Heart left ventricle (tissue), 16 donors: Measurements from ENCODE around the gene CYP2D6. TPM values are rescaled to one million over a fixed set of nuclear protein-coding genes. Genes with fewer than 3 reads are reported as not detected.

ENCODE experiments used
- ATAC-seq, 4 donors: fragments of 200-7000 bp; cut with Tn5 transposase; one replicate each; pipeline ENCODE4 v1.9.1; 2020 to 2022; ENCODE audit warnings: moderate library complexity in 4 of 4, mild to moderate bottlenecking in 3 of 4, moderate number of reproducible peaks in 1 of 4
- DNase-seq, 5 donors: peaks; one replicate each; pipeline ENCODE4 v3.0.0-alpha.2; 2020
- H3K27ac ChIP-seq, 12 donors: fragments of 200-600 bp; sonication (generic) in 4 of 12; one replicate each; pipeline versions ENCODE4 v1.5.0 to v1.8.0; 2016 to 2022; ENCODE audit warnings: mild to moderate bottlenecking in 2 of 12
- H3K27me3 ChIP-seq, 9 donors: fragments of 200-600 bp; sonication (generic) in 2 of 9; one replicate each; pipeline versions ENCODE4 v1.5.1 to v1.8.0; 2016 to 2022; ENCODE audit warnings: mild to moderate bottlenecking in 3 of 9
- H3K36me3 ChIP-seq, 9 donors: fragments of 200-600 bp; sonication (generic) in 2 of 9; one replicate each; pipeline versions ENCODE4 v1.5.0 to v1.8.0; 2018 to 2022; ENCODE audit warnings: mild to moderate bottlenecking in 2 of 9
- H3K4me1 ChIP-seq, 12 donors: fragments of 200-600 bp; sonication (generic) in 4 of 12; one replicate each; pipeline versions ENCODE4 v1.5.0 to v1.8.0; 2016 to 2022; ENCODE audit warnings: mild to moderate bottlenecking in 3 of 12
- H3K4me3 ChIP-seq, 12 donors: fragments of 200-600 bp; sonication (generic) in 4 of 12; one replicate each; pipeline versions ENCODE4 v1.5.0 to v1.8.0; 2017 to 2022; ENCODE audit warnings: mild to moderate bottlenecking in 9 of 12, moderate library complexity in 4 of 12
- H3K9me3 ChIP-seq, 12 donors: fragments of 200-600 bp; sonication (generic) in 4 of 12; one replicate each; pipeline versions ENCODE4 v1.5.0 to v1.8.0; 2016 to 2022; ENCODE audit warnings: mild to moderate bottlenecking in 1 of 12
- CTCF ChIP-seq, 12 donors: fragments of 200-600 bp; sonication (generic) in 4 of 12; IDR thresholded peaks; one replicate each; pipeline versions ENCODE4 v1.5.0 to v1.8.0; 2018 to 2022; ENCODE audit warnings: antibody characterized with exemption in 12 of 12, mild to moderate bottlenecking in 5 of 12
- POLR2A ChIP-seq, 2 donors: fragments of 450-650 bp; IDR thresholded peaks; one replicate each; pipeline ENCODE4 v1.6.1; 2017; ENCODE audit warnings: antibody characterized with exemption in 2 of 2, mild to moderate bottlenecking in 2 of 2, moderate library complexity in 2 of 2
- WGBS, 4 donors: extraction: QIAGEN DNeasy Blood & Tissue Kit in 2 of 4; methylation state at CpG; one replicate each; pipeline versions ENCODE4 v1.1.5 to v1.1.7; 2013 to 2018; 5-methylcytosine and 5-hydroxymethylcytosine counted together
- intact Hi-C, 10 donors: fragments of 100-400 bp; cut with DNase I; formaldehyde crosslinking; loops; one replicate each; pipeline versions ENCODE4 v1.11.1 to v1.14.2; 2022
- polyA plus RNA-seq, 2 donors: library from polyadenylated mRNA; stranded (reverse); fragments of 200-250 nt; gene quantifications; one replicate each; pipeline ENCODE4 v1.2.3, GENCODE V29; 2013
- total RNA-seq, 9 donors: library from RNA; depleted of rRNA in 2 of 9; stranded (reverse); fragments of >200 nt in 2 of 9; fragmentation: NEBNext Ultra II Directional in 3 of 9; extraction: Animal tissue kit (Norgen Biotek cat#: 25700) in 3 of 9; gene quantifications; one replicate each; pipeline versions ENCODE4 v1.1.0 to v1.2.4, GENCODE V29; 2016 to 2023
- donor health status: ischemic (EF 13 %, LVEDD 7.1; RV severe dilation, severe dysfunction).
- donor health status: healthy with polysubstance abuse.
- donor health status: DM: no; HTN: yes; CAD: no.
- donor health status: DM: no; HTN: no; CAD: no.
- donor health status: ischemic (EF 25% LVEDD 6.9; RV normal size, moderate dysfunction).
- donor health status: ischemic (EF 25% LVEDD 5.7; RV mildly dilated, moderate dysfunction).
- donor health status: healthy.
- donor health status: DM: yes; HTN: yes; CAD: no.
- donor health status: ischemic (EF 35%, LVEDD 5.7; RV mildly dilated, moderate dysfunction).
- donor health status: nonischemic (EF 11% LVEDD 7.7; RV severe dilation, severe dysfunction).
- donor health status: DM: yes; HTN: yes; CAD: no.
- donor health status: PGD.
- donor health status: ischemic (EF 29% LVEDD 5.4; RV normal size, mild dysfunction).
- donor health status: nonischemic (EF 23%, LVEDD 6.1; RV moderate dilation, normal function).

Gene CYP2D6
- total and polyA plus RNA-seq, 11 donors = 0.12 to 0.47 (median 0.26) TPM; not detected in 1

- Histone ChIP-seq H3K4me3 (no peak overlapping the region), H3K9me3 (no peaks in the 10 kb centered on the region), H3K36me3 (peaks cover 0 to 32% (median 22%) of the 10 kb centered on the region in 9 donors), H3K4me1 (no peaks in the 10 kb centered on the region), H3K27me3 (no peaks in the 10 kb centered on the region), H3K27ac (no peak overlapping the region)
- DNase-seq (no peak), ATAC-seq (no peak)
- TF ChIP-seq POLR2A (IDR thresholded peaks at IDR 0.05) = no peak
- TF ChIP-seq CTCF (IDR thresholded peaks at IDR 0.05) = no peak
- WGBS, 4 donors = 92 to 96% (median 96%) methylated on average over 12 of the region's 12 CpGs
- intact Hi-C loops = no loop called here
These were observed 32.3 kb upstream of the CYP2D6 start for GRCh38 chr22:42162728-42163489.

- peaks cover 0 to 8% (median 0%) of the 10 kb centered on the region in 12 donors for H3K4me1 ChIP-seq
- TF ChIP-seq CTCF (IDR thresholded peaks at IDR 0.05) (no peak), POLR2A (IDR thresholded peaks at IDR 0.05) (no peak)
- H3K4me3 ChIP-seq = no peak overlapping the region
- intact Hi-C loops = no loop called here
- H3K27me3 ChIP-seq = no peaks in the 10 kb centered on the region
- no peak overlapping the region for H3K27ac ChIP-seq
- H3K9me3 ChIP-seq = no peaks in the 10 kb centered on the region
- H3K36me3 ChIP-seq = peaks cover 0 to 23% (median 20%) of the 10 kb centered on the region in 9 donors
- WGBS, 4 donors = 81 to 90% (median 84%) methylated on average over 16 to 18 of the region's 18 CpGs
- DNase-seq (no peak), ATAC-seq (no peak)
These were observed 30.5 kb upstream of the CYP2D6 start for GRCh38 chr22:42160830-42161696.

- H3K4me3 ChIP-seq = no peak overlapping the region
- H3K27ac ChIP-seq = no peak overlapping the region
- WGBS, 4 donors = 70 to 81% (median 79%) methylated on average over 4 of the region's 4 CpGs
- no peaks in the 10 kb centered on the region for H3K9me3 ChIP-seq
- H3K36me3 ChIP-seq = peaks cover 0 to 26% (median 12%) of the 10 kb centered on the region in 9 donors
- H3K27me3 ChIP-seq = no peaks in the 10 kb centered on the region
- H3K4me1 ChIP-seq = peaks cover 0 to 8% (median 0%) of the 10 kb centered on the region in 12 donors
- no peak for DNase-seq
- intact Hi-C loops = no loop called here
- no peak for TF ChIP-seq POLR2A (IDR thresholded peaks at IDR 0.05)
- no peak for TF ChIP-seq CTCF (IDR thresholded peaks at IDR 0.05)
- no peak for ATAC-seq
These were observed 29.6 kb upstream of the CYP2D6 start for GRCh38 chr22:42160251-42160650.
